Measurements from ENCODE around the gene TUBA8.
"Not testable (repeated sequence)": the region's sequence is repeated elsewhere in the genome, so short reads cannot be mapped to it uniquely, and the experiment has no call there.

Gene TUBA8

DNA sequence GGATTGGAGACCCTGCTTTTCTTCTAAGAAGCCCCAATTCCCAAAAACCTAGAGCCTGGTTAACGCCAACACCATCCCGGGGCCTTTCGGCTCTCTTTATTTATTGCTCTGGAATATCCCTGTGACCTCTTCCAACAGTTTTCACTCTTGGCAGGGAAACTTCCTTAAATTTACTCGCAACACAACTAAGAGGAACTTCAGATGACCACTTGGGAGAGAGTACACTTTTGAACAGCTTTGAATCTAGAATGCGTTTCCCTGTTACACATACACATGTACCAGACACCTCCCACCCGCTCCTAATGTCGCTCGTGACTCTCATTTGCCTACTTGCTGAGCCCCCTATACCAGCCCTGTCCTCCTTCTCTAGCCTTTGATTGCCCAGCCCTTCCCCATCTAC lies 19.4 kb downstream of the TUBA8 start:
- DNase-seq (ENCODE audit: low read depth in 2 of 2) = no peak

DNA sequence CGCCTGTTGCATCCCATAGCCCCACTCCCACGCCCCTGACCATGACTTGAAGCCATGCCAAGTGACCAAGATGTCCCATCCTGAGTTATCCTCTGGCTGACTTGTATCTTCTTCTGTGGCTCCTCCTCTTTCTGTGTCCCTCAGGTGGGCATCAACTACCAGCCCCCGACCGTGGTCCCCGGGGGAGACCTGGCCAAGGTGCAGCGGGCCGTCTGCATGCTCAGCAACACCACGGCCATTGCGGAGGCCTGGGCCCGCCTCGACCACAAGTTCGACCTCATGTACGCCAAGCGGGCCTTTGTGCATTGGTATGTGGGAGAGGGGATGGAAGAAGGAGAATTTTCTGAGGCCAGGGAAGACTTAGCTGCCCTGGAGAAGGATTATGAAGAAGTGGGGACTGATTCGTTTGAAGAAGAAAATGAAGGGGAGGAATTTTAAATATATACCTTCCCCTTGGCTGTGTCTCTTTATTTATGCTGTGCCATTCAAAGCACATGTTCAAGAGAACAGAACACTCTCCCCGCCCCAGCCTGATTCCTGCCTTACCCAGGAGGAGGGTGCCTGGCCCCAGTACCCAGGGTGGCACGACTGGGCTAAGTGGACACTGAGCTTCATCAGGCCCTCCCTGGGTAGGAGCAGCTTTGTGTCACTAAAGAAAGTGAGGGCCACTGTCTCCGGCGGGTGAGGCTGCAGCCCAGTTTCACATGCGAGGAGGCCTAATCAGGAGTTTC lies 20.3 kb downstream of the TUBA8 start:
- no peak for DNase-seq (ENCODE audit: low read depth in 2 of 2)

DNA sequence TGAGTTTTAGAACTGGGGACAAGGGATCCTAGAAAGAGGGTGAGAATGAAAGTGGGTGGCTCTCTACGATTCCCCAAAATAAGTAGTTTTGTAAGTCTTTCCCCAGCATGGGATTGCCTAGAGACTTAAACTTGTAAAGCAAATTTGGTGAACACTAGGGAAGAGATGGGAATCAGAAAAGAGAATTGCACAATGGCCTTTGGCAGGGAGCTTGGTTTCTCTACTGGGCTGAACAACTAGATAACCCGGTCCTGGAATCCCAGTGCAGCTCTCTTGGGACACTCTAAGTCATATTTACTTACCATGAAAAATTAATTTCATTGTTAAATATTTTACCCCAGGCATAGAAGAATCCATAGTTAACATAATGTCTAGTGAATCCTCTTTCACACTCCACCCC lies 22.8 kb downstream of the TUBA8 start:
- no peak for DNase-seq (ENCODE audit: low read depth in 2 of 2)

DNA sequence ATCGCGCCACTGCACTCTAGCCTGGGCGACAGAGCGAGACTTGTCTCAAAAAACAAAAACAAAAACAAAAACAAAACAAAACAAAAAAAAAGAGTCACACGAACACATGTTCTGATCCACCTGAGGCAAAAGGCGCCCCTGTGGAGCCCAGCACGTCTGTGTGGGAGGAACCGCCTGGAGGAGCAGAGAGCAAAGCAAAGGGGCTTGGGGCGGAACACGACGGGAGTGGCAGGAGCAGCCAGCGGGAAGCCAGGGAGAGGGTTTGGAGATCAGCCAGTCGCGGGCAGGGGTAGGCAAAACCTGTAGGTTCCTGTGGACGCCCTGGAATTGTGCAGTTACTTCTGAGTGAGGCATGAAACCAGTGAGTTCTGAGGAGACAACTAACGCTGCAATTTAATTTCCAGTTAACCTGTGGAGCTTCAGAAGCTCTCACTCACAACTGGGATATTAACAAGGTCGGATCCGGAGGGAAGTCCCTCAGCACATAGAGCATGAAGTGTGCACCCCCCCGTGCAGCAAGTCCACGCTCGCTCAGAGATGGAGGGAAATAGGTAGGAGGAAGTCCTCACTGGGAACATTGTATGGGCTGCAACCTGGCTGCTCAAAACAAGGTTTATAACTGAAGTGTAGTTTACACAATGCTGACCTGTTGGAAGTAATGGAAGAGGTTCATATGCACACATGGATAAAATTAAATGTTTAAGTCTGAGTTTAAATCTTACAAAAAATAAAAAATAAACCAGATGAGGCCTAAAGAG lies 26.1 kb downstream of the TUBA8 start:
- DNase-seq (ENCODE audit: low read depth in 2 of 2) = no peak

DNA sequence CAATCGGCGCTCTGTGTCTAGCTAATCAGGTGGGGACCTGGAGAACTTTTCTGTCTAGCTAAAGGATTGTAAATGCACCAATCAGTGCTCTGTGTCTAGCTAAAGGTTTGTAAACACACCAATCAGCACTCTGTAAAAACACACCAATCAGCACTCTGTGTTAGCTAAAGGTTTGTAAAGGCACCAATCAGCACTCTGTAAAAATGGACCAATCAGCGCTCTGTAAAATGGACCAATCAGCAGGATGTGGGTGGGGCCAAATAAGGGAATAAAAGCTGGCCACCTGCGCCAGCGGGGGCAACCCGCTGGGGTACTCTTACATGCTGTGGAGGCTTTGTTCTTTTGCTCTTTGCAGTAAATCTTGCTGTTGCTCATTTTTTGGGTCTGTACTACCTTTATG lies 30.4 kb downstream of the TUBA8 start:
- not testable (repeated sequence) for DNase-seq (ENCODE audit: low read depth in 2 of 2)

DNA sequence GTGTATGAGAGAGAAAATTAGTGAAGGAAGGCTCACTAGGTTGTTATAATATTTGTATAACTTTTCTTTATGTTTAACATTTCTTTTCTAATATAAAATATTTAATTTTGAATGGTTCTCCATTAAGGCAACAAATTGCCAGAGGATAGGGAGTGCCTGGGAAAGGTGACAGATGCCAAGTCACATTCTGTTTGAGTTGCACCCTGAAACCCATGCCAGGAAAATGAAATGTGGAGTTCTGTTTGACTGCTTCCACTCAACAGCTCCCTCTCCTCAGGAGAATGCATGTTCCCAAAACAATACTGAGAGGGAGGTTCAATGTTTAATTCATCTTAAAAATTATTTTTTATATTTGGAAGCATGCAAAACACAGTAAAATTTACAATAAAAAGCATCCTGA lies 33.5 kb downstream of the TUBA8 start:
- no peak for DNase-seq (ENCODE audit: low read depth in 2 of 2)

DNA sequence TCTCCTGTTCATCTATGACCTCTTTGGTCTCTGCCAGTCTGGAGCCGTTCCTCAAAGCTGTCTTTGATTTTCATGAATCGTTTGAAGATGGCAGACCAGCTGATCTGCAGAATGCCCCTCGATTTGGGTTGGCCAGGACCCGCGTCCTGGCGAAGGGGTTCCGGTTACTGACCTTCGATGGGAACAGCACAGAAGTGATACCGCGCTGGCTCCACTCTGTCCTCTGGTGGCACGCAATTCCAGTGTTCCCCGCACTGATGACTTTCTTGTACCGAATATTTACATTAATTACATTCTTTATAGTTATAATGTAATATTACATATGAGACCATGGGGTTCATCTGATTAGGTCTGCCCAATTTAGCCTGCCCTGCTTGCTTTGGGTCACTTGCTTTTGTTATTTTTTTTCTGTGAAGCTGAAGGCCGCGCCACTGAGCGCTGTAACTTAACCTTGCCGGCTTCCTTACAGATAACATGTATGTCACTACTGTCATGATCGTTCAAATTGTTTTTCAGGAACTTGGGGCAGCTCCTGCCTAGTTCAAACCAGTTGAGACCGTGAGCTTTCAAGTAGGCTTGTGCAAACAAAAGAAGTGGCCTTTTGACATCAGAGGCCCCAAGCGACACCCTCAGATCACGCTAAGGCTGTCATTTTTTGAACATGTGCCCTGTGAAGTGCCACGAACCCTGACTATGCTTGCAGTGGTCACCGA lies 35.2 kb downstream of the TUBA8 start:
- no peak for DNase-seq (ENCODE audit: low read depth in 2 of 2)

DNA sequence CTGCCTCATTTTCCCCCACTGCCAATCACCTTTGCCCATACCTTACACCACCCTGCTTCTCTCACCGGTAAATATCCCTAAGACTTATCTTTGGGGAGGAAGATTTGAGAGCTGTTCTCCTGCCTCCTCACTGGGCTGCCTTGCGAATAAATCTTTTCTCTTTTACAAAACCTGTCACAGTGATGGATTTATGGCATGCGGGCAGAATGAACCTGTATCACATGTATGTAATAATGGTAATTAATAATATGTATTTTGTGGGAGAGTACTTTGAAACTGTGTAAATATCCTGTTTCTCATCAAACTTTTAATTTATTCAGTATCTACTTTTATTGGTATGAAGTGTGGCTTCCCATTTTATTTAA lies 35.8 kb downstream of the TUBA8 start:
- DNase-seq (ENCODE audit: low read depth in 2 of 2) = no peak

DNA sequence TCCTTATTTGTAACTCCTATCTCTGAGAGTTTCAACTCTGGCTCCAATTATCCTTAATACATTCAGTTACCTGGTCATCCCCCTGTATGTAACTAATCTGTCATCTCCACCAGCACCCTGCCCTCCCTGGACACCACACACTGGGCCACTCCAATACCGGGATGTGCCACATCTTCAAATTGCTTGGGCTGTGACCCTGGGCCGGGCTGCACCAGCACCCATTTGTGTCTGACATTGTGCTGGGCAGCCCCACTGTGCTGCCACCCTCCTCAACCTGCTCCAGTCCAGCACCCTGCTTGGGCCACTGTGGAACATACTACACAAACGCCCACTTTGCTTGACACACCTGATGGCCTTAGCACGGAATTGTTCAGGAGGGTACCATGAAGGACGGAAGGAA lies 37.2 kb downstream of the TUBA8 start:
- DNase-seq (ENCODE audit: low read depth in 2 of 2) = no peak

DNA sequence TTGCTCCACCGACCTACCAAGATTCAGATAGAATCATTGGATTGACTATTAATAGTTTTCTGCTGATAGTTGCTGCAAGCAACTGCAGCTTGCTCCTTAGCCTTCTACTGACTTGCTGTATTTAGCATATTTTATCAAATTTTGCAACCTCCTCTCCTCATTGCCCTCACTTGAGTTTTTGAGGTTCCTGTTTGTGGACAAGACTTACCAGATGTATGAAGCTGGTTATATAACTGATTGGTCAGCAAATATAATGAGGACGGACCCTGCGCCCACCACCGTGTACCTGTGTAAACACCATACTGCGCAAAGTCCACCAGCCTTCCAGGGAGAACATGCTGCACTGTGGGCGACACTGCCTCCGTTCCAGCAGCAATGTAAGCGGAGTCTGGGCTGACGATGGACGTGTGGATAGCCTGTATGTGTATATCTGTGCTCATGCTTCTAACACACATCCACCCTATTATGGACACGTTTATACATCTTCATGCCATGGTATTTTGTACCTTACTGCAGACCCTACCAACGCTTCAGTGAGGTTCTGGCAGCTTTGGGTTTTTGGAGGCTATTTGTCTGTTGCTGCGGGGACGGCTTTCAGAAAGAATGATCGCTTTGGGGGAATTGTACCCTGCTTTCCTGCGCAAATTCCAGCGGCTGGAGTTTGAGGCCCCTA lies 37.8 kb downstream of the TUBA8 start:
- no peak for DNase-seq (ENCODE audit: low read depth in 2 of 2)

DNA sequence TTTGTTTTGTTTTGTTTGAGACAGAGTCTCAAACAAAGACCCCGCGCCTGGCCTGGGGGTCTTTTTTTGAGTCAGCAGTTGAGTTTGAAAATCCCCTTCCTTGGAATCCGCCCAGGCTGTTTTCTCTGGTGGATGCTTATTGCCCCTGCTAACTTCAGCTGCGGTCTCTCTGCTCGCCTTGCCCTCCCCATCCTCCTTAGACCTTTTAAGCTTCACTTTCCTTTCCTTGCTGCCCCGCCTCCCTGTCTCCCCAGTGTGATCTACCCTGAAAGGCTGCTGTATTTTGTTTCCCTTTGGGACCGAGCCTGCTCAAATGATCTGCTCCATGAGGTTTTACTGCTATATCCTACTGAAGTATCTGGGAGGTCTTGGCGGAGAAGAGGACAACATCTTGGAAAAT lies 41.9 kb downstream of the TUBA8 start:
- no peak for DNase-seq (ENCODE audit: low read depth in 2 of 2)

DNA sequence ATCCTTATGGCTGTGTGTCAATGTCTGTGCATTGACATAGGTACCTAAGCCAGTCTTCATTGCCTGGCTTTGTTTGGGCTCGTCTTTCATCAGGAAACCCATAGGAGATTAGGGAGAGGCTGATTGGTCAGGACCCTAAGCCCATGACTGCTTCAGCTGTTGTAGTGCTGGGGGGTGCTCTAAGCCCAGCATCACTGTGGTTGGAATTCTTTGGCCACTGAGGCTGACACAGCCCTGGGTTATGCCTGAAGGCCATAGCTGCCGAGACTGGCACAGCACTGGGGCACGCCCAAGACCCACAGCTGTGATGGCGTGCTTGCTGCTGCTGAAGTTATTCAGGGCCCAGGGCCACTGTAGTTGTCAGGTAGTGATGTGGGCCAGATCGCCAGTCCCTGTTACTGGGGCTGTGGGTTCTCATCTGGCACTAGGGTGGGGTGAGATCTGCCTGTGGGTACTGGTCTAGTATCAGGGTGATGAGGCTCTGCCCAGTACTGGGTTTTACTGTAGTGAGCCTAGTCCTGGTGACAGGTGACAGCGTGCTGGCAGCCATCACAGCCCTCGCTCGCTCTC lies 44.3 kb downstream of the TUBA8 start:
- no peak for DNase-seq (ENCODE audit: low read depth in 2 of 2)

DNA sequence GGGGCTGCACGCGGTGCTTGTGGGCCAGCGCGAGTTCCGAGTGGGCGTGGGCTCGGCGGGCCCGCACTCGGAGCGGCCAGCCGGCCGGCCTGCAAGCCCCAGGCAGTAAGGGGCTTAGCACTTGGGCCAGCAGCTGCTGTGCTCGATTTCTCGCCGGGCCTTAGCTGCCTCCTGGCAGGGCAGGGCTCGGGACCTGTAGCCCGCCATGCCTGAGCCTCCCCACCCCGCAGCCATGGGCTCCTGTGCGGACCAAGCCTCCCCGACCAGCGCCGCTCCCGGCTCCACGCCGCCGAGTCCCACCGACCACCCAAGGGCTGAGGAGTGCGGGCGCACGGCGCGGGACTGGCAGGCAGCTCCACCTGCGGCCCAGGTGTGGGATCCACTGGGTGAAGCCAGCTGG lies 44.9 kb downstream of the TUBA8 start:
- DNase-seq (ENCODE audit: low read depth in 2 of 2) = not testable (repeated sequence)

DNA sequence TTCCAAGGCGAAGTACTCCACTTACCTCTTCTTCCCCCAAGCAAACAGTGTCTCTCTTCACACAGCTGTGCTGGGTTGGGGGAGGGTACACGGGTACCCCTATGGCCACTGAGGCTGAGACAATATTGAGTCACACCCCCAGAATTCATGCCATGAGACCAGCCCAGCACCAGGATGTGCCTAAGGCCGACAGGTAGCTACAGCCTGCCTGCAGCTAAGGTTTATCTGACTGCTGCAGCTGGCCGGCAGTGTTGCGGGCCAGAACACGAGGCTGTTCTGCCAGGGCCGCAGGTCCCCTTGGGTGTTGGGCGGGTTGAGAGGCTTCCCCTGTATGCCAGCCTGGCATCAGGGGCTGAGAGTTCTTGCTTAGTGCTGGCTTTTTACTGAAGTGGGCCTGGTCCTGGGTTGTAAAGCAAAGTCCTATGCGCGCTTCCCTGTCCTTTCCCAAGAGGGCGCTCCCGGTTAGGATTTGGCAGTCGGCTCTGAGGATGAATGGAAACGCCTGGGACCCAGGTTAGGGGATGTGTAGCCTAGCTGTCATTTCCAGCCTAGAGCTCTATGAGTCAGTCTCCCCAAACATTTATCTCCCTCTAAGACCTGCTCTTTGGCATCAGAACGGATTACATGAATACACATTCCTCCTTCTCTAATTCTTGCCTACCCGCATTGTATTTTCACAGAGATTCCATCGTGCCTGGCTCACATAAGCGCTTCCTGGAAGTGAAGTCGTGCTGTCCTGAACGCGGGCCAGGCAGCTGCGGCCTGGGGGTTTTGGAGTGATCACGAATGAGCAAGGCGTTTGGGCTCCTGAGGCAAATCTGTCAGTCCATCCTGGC lies 46.5 kb downstream of the TUBA8 start:
- DNase-seq (ENCODE audit: low read depth in 2 of 2) = peak; percentile 97

DNA sequence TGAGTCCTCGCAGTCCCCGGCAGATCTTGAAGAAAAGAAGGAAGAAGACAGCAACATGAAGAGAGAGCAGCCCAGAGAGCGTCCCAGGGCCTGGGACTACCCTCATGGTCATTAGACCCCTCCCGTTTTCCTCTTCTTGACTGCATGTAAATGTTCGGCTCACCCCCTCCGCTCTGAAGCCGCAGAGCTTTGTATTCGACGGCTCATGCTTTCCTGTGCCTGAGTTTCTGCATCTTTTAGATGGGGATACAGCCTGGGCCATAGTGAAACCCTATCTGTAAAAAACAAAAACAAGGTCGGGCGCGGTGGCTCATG lies 47.1 kb downstream of the TUBA8 start:
- no peak for DNase-seq (ENCODE audit: low read depth in 2 of 2)

DNA sequence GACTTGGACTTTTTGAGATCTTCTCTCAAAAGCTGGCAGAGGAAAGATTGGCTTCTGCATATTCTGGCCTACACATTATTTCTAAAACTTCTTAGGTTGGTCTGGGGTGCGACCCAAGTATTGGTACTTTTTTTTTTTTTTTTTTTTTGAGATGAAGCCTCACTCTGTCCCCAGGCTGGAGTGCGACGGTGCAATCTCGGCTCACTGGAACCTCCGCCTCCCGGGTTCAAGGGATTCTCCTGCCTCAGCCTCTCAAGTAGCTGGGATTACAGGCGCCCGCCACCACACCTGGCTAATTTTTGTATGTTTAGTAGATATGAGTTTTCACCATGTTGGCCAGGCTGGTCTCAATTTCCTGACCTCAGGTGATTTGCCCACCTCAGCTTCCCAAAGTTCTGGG lies 50.0 kb downstream of the TUBA8 start:
- DNase-seq (ENCODE audit: low read depth in 2 of 2) = not testable (repeated sequence)

DNA sequence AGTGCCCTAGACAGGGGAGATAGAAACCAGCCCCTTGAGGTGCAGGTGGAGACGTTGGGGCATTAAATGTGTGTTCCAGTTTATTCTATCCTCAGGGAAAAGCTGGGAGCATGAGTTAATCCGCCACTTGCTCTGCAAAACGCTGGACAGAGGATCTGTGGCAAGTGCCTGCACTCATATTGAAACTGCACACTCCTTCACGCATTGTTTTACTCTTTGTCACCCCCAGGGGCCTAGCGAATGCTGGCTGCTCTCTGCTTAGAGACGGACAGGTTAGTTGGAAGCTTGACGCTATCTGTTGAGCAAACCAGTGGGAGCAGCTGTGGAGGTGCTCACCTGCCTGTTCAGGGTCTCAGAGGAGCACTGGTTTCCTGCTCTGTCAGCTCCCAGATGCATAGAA lies 53.2 kb downstream of the TUBA8 start:
- not testable (repeated sequence) for DNase-seq (ENCODE audit: low read depth in 2 of 2)

DNA sequence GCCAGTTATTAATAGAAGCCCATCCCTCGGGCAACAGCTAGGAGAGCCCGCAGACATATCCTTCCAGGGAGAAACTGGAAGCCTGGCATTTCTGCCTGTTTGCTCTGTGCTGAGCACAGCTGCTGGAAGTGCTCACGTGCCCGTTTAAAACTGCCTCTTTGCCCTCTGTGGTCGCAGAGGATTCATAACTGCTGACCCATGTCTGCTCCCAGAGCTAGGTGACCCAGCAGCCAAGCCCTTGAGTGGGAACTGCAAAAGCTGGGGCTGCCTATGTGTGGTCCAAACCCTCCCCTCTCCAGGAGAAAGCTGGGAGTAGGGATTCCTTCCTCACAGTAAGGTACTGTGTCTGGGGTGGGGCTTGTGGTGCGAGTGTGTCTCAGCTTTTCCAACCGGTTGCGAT lies 54.0 kb downstream of the TUBA8 start:
- DNase-seq (ENCODE audit: low read depth in 2 of 2) = not testable (repeated sequence)

DNA sequence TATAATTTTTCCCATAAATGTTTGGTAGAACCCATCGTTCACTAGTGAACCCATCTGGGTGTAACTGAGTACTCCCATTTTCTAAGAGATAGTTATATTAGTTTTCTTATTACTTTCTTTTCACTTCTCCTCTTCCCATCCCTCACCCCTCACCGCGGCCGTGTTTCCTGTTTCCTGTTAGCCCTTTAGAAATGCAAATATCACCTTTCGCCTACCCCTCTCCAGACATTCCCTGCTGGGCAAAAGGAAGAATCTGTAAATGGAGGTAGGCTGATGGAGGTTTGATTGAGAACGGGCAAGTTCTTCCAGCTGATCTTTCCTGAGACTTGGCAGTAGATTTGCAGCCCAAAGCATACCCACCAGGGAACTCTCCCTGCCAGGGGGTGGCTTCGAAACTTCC lies 54.7 kb downstream of the TUBA8 start:
- not testable (repeated sequence) for DNase-seq (ENCODE audit: low read depth in 2 of 2)

DNA sequence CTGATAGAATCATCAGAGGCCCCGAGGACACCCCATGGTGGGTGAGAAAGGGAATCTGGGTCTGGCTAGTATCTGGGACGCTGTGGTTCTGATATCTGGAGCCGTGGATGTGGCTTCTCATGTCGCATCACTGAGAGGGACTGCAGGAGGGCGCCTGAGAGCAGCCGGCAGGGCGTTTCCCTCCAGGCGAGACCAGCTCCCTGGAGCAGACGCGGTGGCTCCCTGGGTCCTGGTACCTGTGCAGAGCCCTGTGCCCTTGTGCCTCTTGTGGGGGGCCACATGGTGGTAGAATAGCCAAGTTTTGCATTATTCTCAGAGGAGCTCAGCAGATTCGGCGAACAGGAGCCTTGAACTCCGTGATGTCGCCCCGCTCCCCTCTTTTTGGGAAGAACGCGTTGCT lies 59.7 kb downstream of the TUBA8 start:
- DNase-seq (ENCODE audit: low read depth in 2 of 2) = not testable (repeated sequence)

DNA sequence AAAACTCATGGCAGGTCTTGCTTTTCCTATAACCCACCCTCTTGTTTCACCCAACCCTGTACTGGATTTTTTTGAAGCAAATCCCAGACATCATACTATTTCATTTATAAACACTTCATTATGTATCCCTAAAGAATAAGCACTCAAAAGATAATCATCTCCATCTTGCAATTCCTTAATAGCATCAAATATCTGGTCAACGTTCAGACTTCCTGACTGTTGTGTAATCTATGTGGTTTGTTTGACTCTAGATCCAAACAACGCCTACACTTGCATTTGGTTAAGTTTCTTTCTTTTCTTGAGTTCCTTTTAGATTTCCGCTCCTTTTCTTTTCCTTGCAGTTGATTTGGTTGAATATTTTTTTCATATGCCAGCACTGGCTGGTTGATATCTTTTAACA lies 61.6 kb downstream of the TUBA8 start:
- not testable (repeated sequence) for DNase-seq (ENCODE audit: low read depth in 2 of 2)
